HUDEP-2 (cell line): ENCODE measurements around the gene RND1.

Source experiments
- DNase-seq, 76 experiments: peaks; one replicate each; lab custom pipeline; 2025; ENCODE audit not compliant: unreplicated experiment in 76 of 76; lab: John Stamatoyannopoulos, UW

The RND1 gene

GRCh38 chr12:48828841-48829575 lies 36.7 kb downstream of the RND1 start:
- no peak for DNase-seq

- no peak for DNase-seq
These were observed 37.4 kb downstream of the RND1 start for GRCh38 chr12:48828293-48828692.

- DNase-seq = no peak
These were observed 38.1 kb downstream of the RND1 start for GRCh38 chr12:48827513-48828096.

- DNase-seq = no peak
These were observed 38.6 kb downstream of the RND1 start for GRCh38 chr12:48827026-48827425.

- DNase-seq = no peak
These were observed 39.3 kb downstream of the RND1 start for GRCh38 chr12:48826209-48826855.

GRCh38 chr12:48824905-48825304 lies 40.8 kb downstream of the RND1 start:
- DNase-seq = no peak

DNA sequence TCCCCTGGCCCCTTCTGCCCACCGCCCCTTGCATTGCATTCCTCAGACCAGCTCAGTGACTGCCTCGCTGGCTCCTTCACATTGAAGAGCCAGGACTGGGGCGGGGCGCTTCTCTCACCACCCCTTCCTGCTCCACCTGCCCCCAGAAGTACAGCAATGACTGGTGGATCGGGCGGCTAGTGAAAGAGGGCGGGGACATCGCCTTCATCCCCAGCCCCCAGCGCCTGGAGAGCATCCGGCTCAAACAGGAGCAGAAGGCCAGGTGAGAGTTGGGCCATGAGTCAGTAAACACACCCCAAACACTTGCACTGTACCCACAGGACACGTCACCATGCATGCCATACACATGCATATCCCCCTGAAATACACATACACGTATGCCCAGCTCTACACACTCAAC lies 41.6 kb downstream of the RND1 start:
- DNase-seq = no peak

DNA sequence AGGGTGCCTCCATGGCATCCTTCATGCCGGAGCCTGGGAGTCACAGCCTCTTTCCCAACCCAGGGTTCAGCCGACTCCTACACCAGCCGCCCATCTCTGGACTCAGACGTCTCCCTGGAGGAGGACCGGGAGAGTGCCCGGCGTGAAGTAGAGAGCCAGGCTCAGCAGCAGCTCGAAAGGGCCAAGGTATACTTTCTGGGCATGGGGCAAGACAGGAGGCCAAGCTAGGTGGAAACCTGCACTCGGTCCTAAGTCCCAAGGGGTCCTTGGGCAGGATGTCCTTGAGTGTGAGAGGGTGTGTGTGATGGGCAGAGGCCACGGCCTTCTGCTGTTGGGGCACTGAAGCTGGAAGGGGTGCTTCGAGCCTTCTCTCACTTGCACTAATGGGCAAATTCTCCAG lies 42.4 kb downstream of the RND1 start:
- DNase-seq = no peak

DNA sequence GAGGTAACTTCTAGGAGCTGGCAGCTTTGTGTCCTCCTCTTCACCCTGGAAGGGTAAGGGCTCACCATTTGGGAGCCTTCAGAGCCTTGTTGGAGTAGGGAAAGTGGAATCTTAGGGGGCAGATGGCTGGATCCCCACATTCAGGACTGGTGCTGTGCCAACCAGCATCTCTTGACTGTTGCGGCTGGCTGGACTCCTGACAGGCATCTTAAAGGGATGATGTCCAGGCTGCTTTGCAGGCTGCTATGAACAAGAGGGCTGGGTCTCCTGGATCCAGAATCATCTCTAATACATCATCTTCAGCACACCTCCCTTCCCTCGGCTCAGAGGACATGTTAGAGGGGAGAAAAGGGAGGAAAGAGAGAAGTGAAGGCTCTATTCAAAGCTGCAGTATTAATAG lies 43.0 kb downstream of the RND1 start:
- no peak for DNase-seq

- no peak for DNase-seq
These were observed 43.5 kb downstream of the RND1 start for GRCh38 chr12:48822139-48822538.

DNA sequence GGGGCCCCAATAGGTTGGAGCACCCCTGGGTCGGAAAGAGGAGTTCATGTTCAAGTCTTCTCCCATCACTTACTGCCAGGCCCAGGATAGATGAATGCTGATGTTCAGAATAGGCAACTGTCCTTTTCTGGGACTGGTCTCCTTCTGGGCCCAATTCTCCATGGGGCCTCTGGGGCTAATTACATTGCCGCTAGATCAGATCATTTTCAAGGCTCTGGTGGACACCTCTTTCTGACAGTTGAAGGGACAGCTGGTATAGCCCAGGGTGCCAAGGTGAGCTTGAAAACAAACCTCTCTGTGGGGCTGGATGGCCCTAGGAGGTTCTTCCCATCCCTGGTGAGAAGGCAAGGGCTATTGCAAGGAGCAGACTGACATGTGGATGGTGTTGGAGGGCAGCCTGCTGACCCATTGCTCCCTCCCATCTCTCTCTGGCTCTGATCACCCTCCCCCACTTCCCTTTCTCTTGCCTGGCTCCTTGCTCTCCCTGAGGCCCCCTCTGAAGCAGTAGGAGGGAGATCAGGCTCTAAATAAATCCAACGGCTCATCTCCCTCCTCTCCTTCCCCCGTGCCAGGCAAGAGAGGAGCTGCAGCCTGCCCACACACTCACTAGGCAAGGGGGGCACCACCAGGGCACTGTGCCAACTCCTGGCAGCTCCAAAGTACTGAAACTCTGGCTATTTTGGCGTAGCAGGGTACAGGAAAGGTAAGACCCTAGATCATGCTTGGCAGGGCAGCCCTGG lies 45.5 kb downstream of the RND1 start:
- no peak for DNase-seq

DNA sequence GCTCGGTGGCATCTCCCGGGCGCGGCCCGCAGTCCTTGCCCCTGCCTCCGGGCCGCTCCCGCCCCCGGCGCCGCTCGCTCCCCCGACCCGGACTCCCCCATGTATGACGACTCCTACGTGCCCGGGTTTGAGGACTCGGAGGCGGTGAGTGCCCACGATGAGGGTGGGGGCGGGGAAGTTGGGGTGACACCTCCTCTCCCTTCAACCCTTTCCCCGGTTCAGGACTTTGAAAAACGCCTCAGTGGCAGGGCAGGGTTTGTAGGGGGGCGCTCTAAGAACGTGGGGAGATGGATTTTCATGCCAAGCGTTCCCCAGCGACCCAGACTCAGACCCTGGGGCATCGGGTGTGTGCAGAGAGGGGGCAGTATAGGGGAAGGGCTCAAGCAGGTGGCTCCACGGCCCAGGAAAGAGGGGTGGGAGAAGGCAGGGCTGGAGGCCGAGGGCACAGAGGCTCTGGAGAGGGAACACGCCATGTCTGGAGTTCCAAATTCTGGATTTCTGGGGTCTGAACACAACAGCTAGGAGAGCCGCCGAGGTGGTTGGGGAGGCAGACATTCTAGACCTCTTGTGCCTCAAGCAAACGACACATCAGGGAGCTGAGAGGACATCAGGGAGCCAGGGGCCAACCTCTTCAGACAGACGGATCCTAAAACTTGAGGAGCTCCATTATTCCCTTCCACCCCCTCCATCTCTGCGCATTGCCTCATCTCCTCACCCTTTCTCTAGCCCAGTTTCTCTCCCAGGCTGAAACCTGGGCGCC lies 46.7 kb downstream of the RND1 start:
- DNase-seq = no peak

DNA sequence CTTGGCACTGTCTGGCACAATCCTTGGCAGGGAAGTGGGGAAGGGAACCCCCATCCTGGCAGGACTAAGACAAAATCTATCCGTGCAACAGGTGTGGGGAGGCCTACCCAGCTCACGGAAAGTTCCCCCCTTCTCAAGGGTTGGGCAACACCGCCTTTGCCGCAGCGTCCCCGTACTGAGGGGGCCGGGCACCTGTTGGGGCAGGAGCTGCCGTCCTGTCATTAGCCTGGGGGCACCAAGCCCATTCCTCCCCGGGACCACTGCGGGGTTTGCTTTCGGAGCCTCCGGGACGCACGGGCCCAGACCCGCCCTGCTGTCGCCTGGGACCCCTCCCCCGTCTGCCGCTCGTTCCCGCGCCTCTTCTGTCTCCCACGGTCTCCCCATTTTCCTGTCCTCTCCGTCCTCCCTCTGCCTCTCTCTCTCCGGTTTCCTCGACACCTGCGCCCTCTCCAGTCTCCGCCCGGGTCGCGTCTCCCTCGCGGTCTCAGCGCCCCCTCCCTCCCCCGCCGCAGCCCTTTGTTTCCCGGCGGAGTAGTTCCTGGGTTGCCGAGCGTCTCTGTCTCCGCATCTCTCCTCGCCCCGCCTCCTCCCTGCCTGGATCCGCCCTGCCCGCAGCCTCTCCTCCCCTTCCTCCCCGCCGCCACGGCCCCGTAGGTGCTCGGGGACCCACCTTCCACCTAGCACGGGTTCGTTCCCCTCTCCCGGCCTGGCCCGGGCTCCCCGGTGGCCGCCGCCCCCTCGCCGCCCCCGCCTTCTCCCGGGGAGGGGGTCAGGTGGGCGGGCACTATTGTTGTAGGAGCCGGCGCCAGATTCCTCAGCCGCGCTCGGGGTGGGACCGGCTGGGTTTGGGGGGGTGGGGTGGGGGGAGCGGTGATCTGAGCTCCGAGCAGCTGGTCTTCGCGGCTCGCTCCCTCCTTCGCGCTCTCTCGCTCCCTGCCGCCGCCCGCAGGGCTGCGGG lies 47.5 kb downstream of the RND1 start, which contains the start of gene CACNB3:
CACNB3 (plus strand) TSS at position 624 of the 958 bp plus-strand sequence. CDS start 434 bp downstream, outside the sequence.
- peak in 26 of 76 experiments; percentile 3 to 41 (median 21) for DNase-seq

- no peak for DNase-seq
These were observed 49.4 kb downstream of the RND1 start for GRCh38 chr12:48816143-48816854.

DNA sequence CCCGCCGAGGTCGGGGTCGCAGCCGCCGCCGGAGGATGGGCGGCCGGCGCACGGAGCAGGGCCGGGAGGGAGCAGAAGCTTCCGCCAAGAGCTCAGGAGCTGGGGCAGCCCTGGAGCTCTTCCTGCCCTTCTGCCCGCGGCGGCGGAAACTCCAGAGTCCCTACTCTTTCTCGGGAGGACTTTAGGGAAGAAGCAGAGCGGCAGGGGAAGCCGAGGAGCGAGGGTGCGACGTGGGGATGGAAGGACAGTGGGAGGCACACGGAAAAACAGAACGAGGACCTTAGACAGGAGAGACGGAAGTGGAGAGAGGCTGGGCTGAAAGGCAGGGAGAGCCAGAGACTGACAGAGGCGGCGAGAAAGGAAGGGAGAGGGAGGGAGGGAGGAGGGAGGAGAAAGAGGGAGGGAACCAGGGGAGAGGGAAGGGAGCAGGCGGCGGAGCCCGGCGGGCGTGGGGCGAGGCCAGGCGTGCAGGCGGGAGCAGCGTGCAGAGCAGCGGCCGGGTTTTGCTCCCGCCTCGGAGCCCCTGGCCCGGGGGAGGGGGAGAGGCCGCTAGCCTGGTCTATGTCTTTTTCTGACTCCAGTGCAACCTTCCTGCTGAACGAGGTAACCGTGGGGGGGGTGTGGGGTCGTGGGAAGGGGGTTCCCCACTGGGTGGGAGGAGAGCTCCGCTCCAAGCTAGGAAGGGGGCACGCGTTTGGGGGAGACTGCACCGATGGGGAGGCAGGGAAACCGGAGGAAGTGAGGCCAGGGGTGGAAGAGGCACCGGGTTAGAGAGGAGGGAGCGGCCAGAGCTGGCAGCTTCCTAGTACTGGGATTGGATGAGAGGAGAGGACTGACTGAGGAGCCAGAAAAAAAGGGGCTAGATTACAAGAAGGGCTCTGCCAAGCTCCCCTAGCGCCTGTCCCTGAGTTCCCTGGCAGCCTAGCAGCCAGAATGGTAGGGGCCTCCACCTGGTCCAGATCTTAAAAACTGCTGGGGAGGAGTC lies 50.3 kb downstream of the RND1 start:
- peak in 59 of 76 experiments; percentile 13 to 73 (median 54) for DNase-seq

DNA sequence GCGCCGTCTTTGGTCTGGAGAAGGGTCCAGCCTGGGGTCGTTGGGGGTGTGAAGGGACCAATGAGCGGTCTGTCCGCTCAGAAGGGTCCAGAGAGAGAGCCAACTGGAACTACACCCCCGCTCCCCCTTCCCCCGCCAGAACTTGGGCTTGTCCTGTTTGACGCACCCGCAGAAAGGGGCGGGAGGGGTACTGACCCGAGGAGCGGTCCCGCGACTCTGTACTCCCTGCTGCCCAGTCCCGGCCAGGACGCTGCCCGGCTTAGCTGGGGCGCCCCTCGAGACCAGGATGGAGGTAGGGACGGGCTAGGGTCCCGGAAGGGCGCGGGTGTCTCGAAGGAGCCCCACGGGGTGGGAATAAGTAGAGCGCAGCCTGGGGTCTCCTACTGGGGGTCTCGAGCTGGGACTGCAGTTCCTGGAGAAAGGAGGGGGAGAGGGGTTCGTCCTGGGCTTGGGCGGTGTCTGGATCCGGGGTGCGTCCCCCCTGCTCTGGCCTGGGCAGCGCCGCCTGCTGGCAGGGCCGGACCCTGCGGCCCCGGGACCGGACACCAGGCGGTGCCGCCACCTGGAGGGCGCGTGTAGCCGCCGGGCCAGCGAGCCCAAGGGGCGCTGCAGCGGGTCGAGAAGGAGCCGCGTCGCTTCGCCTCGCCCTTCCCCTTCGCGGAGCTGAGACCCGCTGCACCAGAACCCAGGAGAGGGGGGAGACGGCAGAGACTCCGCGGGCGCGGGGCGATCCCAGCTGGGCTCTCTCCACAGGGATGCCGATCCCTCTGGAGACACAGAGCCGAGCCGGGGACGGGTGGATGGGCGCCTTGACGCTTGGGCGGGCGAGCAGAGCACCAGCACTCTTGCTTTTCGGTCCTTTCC lies 51.2 kb downstream of the RND1 start:
- peak in 68 of 76 experiments; percentile 6 to 88 (median 67) for DNase-seq
